H1 (cell line): ENCODE results near the gene XPOT. TPM values are rescaled to one million over a fixed set of nuclear protein-coding genes. Genes with fewer than 3 reads are reported as not detected.

Source experiments
- BACH1 ChIP-seq: IDR thresholded peaks from 2 replicates; pipeline ENCODE4 v1.6.1; 2012; ENCODE audit warnings: low read length, improper control_type of control experiment
- BRCA1 ChIP-seq: IDR thresholded peaks from 2 replicates; pipeline ENCODE4 v1.6.1; 2012; ENCODE audit warnings: low read depth, low read length, improper control_type of control experiment
- CTBP2 ChIP-seq: IDR thresholded peaks from 2 replicates; pipeline ENCODE4 v1.7.0; 2011; ENCODE audit warnings: borderline replicate concordance, mild to moderate bottlenecking, moderate library complexity, mixed read lengths, low read length; ENCODE audit not compliant: insufficient read depth, insufficient read length
- EGR1 ChIP-seq: IDR thresholded peaks from 2 replicates; pipeline ENCODE4 v1.6.1; 2011; ENCODE audit warnings: low read depth, low read length, borderline replicate concordance
- EZH2 ChIP-seq: fragments of 200-600 bp; sonication (generic); IDR thresholded peaks from 2 replicates; pipeline ENCODE4 v1.7.1; 2012; ENCODE audit warnings: low read depth, mild to moderate bottlenecking, moderate library complexity, low read length, inconsistent platforms; ENCODE audit not compliant: severe bottlenecking
- HDAC6 ChIP-seq: IDR thresholded peaks from one replicate; pipeline ENCODE4 v1.7.1; 2012; ENCODE audit warnings: low read depth, mild to moderate bottlenecking, inconsistent platforms, low read length, moderate library complexity
- JUND ChIP-seq: IDR thresholded peaks from 2 replicates; pipeline ENCODE4 v1.6.1; 2011; ENCODE audit warnings: mild to moderate bottlenecking, improper control_type of control experiment, low read length
- KDM4A ChIP-seq: IDR thresholded peaks from one replicate; pipeline ENCODE4 v1.7.1; 2012; ENCODE audit warnings: low read depth, mild to moderate bottlenecking, moderate library complexity, low read length, inconsistent platforms; ENCODE audit not compliant: severe bottlenecking
- MAFK ChIP-seq: IDR thresholded peaks from 2 replicates; pipeline ENCODE4 v1.6.1; 2012; ENCODE audit warnings: low read depth, mild to moderate bottlenecking, improper control_type of control experiment, low read length
- MAX ChIP-seq: IDR thresholded peaks from 2 replicates; pipeline ENCODE4 v1.6.1; 2012; ENCODE audit warnings: inconsistent platforms
- NRF1 ChIP-seq: IDR thresholded peaks from 2 replicates; pipeline ENCODE4 v1.6.1; 2011; ENCODE audit warnings: mild to moderate bottlenecking, low read depth, low read length, improper control_type of control experiment
- RBBP5 ChIP-seq: IDR thresholded peaks from 2 replicates; pipeline ENCODE4 v1.7.1; 2012; ENCODE audit warnings: low read depth, mild to moderate bottlenecking, inconsistent platforms, low read length, moderate library complexity, borderline replicate concordance
- RXRA ChIP-seq: IDR thresholded peaks from 2 replicates; pipeline ENCODE4 v1.6.1; 2011; ENCODE audit warnings: low read depth, mild to moderate bottlenecking, low read length, moderate library complexity; ENCODE audit not compliant: insufficient read depth
- SIN3A ChIP-seq, 2 experiments: IDR thresholded peaks in 1 of 2; conservative IDR thresholded peaks in 1 of 2; 2 replicates each; pipeline ENCODE4 v1.6.1; 2011 to 2012; ENCODE audit warnings: low read length in 2 of 2, improper control_type of control experiment in 1 of 2, low read depth in 1 of 2, mild to moderate bottlenecking in 1 of 2
- SRF ChIP-seq: IDR thresholded peaks from 2 replicates; pipeline ENCODE4 v1.6.1; 2011; ENCODE audit warnings: mild to moderate bottlenecking, low read depth, low read length, moderate library complexity
- TAF1 ChIP-seq: IDR thresholded peaks from 2 replicates; pipeline ENCODE4 v1.6.1; 2011; ENCODE audit warnings: mild to moderate bottlenecking, low read depth, low read length
- TBP ChIP-seq: IDR thresholded peaks from 2 replicates; pipeline ENCODE4 v1.6.1; 2011; ENCODE audit warnings: low read depth, low read length, improper control_type of control experiment
- YY1 ChIP-seq: IDR thresholded peaks from 2 replicates; pipeline ENCODE4 v1.6.1; 2011; ENCODE audit warnings: low read depth, mild to moderate bottlenecking, low read length
- polyA plus RNA-seq, 7 experiments: library from polyadenylated mRNA; depleted of rRNA in 3 of 7; stranded (reverse) in 5 of 7; unstranded in 2 of 7; fragments of >200 nt in 5 of 7; fragments of 200-250 nt in 2 of 7; gene quantifications; 1 replicate in 5 of 7; 2 replicates in 1 of 7; 4 replicates in 1 of 7; pipeline versions ENCODE4 v1.2.1 to v1.2.3, GENCODE V29; 2011 to 2013; ENCODE audit warnings: missing spikeins in 2 of 7, mixed read lengths in 2 of 7
- total RNA-seq: library from RNA; stranded (reverse); fragmentation: NEBNext Ultra II Directional; extraction: Animal tissue kit (Norgen Biotek cat#: 25700); gene quantifications from 2 replicates; pipeline ENCODE4 v1.2.1, GENCODE V29; 2021
- TF ChIP-seq, protein P1 (sequence below): IDR thresholded peaks from 2 replicates; pipeline ENCODE4 v1.6.1; 2012; ENCODE audit warnings: inconsistent platforms
- TF ChIP-seq, protein P2 (sequence below): IDR thresholded peaks from 2 replicates; pipeline ENCODE4 v1.6.1; 2011; ENCODE audit warnings: low read depth, mild to moderate bottlenecking, low read length; ENCODE audit not compliant: insufficient read depth

XPOT gene
- total and polyA plus RNA-seq, 2 of the 8 experiments (the other 6 are each of a cell fraction or from before 2014, with no cell fraction given): 38.8 to 176 TPM

DNA sequence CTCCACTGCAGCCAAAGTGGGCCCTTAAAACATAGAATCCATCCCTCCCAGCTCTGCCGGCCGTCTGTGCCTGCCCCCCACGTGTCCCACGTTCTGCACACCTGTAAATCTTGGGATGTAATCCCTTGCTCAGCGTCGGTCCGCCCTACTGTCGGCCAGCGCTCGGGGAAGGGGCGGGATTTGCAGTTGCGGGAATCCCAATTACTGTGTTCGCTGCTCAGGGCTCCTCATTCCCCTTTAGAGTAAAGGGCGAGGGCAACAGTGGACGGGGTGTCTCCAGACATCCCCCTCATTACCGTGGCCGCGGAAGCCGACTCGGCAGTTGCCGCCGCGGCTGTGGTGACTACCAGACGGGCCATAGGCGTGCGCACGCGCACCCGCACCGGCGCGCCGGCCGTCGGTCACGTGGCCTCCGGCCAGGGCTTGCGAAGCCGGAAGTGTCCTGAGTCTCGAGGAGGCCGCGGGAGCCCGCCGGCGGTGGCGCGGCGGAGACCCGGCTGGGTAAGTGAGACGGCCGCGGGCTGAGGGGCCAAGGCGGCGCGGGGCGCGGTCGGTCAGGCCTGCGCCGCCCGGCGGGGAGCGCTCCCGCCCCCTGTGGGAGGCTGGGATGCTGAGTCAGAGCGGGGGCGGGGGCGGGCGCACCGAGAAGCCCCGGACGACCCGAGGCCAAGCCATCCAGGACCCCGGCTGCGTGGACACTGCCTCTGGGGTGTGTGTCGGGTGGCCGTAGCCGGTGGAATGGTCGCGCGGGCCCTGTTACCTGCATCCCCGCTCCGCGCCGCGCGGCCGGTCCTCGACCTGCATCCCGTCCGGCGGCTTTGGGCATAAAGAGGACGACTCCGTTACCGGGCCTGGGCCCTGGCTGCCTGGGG lies 47.7 kb downstream of the XPOT start, which contains the start of gene TBK1 (continued):
- TF ChIP-seq MAFK: peak; percentile 63; the same call in 1 of the 2 replicates
- TF ChIP-seq, protein P1, sequence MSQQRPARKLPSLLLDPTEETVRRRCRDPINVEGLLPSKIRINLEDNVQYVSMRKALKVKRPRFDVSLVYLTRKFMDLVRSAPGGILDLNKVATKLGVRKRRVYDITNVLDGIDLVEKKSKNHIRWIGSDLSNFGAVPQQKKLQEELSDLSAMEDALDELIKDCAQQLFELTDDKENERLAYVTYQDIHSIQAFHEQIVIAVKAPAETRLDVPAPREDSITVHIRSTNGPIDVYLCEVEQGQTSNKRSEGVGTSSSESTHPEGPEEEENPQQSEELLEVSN: peak; percentile 65; the same call in 1 of the 2 replicates
- TF ChIP-seq CTBP2: peak; percentile 32
- TF ChIP-seq JUND: peak; percentile 48; the same call in 1 of the 2 replicates
- TF ChIP-seq, protein P2, sequence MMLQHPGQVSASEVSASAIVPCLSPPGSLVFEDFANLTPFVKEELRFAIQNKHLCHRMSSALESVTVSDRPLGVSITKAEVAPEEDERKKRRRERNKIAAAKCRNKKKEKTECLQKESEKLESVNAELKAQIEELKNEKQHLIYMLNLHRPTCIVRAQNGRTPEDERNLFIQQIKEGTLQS: peak; percentile 89
- TF ChIP-seq SRF: no peak
- TF ChIP-seq YY1: no peak
- peak; percentile 79 for TF ChIP-seq TAF1
- peak; percentile 80; the same call in 1 of the 2 replicates for TF ChIP-seq EGR1
- TF ChIP-seq TBP: peak; percentile 30; the same call in 1 of the 2 replicates
- TF ChIP-seq BACH1: peak; percentile 86
- no peak for TF ChIP-seq EZH2
- TF ChIP-seq NRF1: peak; percentile 84
- TF ChIP-seq KDM4A: peak; percentile 88
- TF ChIP-seq MAX: peak; percentile 88
- peak; percentile 96 for TF ChIP-seq RBBP5
- no peak for TF ChIP-seq BRCA1
- no peak for TF ChIP-seq RXRA
- peak; percentile 33 to 92; a peak in 2 of 4 replicates for TF ChIP-seq SIN3A (conservative IDR thresholded peaks at IDR 0.05 in 1 of 2, IDR thresholded peaks at IDR 0.05 in 1 of 2; ENCODE audit: low read depth in 1 of 2, low read length in 2 of 2)
- no peak for TF ChIP-seq HDAC6
